HG03354 (cell line): ENCODE results near the gene PACSIN2.
A peak's percentile ranks its signal among the peaks of the same experiment; 100 is the strongest.

Experiments
- ATAC-seq: cut with Tn5 transposase; IDR thresholded peaks from one replicate; pipeline ENCODE4 v1.9.1; 2021; ENCODE audit warnings: mild to moderate bottlenecking; ENCODE audit not compliant: unreplicated experiment, poor library complexity, severe bottlenecking

The PACSIN2 gene

GRCh38 chr22:42892571-42893316, 122.2 kb downstream of the PACSIN2 start:
- ATAC-seq = no peak

GRCh38 chr22:42892156-42892555, 122.8 kb downstream of the PACSIN2 start:
- ATAC-seq = no peak

GRCh38 chr22:42891696-42892095, 123.3 kb downstream of the PACSIN2 start:
- ATAC-seq = no peak

GRCh38 chr22:42891008-42891407, 123.9 kb downstream of the PACSIN2 start:
- ATAC-seq = no peak

DNA sequence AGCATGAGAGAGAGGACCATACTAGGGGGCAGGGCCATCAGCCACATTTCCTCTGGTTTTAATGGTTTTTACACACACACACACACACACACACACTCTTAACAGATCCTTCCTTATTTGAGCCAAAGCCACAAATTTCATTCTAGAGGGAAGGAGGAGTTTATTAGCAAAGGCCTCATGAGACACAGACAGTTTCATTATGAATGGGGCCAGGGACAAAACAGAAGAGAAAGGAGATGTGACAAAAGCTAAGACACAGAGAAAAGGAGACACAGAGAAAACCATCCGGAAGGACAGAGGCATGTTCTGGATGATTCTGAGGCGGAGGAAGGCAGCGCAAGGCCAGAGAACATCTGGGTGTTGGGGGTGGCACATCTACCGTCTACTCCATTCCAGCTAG, 125.6 kb downstream of the PACSIN2 start:
- ATAC-seq = peak; percentile 53

GRCh38 chr22:42887523-42888507, 127.1 kb downstream of the PACSIN2 start:
- no peak for ATAC-seq

DNA sequence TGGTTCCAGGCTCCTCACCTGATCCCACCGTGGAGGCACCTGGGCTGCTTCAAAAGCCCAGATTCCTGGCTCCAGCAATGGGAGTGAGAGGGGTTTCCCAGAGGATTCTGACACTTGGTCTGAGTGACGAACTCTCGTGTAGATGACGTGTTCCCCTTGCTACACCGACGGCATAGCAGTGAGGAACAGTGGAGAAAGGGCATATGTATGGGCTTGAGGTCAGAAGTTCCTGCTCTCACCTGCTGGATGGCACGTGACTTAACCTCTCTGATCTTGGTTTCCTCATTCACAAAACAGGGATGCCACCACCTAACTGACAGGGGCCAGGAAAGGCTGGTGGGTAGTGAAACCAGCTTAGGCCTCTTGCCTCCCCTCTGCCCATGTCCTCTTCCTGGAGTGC, 127.8 kb downstream of the PACSIN2 start:
- no peak for ATAC-seq

GRCh38 chr22:42885446-42885845, 129.5 kb downstream of the PACSIN2 start:
- ATAC-seq = no peak

- no peak for ATAC-seq
These were observed 130.2 kb downstream of the PACSIN2 start for GRCh38 chr22:42884616-42885375.

GRCh38 chr22:42883970-42884369, 131.0 kb downstream of the PACSIN2 start:
- ATAC-seq = no peak

DNA sequence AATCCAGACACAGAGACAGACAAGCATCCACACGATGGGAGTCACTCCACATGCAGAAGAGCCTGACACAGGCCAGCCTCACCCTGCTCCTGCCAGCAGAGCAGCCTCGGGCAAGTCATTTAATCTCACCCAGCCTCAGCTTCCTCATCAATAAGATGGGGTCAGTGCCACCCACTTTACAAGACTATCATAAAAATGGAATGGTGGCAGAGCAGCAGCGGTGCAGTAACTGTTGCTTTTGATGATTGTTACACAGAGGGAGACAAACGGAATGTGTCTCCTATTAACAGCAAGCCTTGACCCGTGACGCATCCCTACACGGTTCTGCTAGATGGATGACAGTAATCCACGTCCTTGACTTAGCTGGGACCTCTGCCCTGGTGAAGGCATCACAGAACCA, 131.8 kb downstream of the PACSIN2 start:
- ATAC-seq = no peak

GRCh38 chr22:42881982-42882656, 132.8 kb downstream of the PACSIN2 start:
- no peak for ATAC-seq

DNA sequence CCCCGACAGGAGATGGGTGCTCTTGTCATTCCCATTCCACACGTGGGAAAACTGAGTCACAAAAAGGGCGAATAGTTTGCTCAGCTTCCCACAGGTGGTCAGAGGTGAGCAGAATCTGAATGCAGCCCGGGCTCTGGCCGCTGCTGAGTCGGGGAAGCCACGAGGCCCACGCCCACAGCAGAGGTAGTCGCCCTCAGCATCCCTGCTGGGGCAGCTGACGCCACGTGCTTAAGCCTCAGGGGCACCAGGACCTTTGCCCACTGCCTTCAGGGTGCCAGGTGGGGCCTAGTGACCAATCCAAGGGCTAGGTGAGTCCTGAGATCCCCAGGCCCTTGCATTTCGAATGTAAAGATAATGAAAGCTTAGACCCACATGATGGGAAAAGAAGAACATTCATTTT, 133.7 kb downstream of the PACSIN2 start:
- no peak for ATAC-seq

- ATAC-seq = no peak
These were observed 134.1 kb downstream of the PACSIN2 start for GRCh38 chr22:42880815-42881214.

DNA sequence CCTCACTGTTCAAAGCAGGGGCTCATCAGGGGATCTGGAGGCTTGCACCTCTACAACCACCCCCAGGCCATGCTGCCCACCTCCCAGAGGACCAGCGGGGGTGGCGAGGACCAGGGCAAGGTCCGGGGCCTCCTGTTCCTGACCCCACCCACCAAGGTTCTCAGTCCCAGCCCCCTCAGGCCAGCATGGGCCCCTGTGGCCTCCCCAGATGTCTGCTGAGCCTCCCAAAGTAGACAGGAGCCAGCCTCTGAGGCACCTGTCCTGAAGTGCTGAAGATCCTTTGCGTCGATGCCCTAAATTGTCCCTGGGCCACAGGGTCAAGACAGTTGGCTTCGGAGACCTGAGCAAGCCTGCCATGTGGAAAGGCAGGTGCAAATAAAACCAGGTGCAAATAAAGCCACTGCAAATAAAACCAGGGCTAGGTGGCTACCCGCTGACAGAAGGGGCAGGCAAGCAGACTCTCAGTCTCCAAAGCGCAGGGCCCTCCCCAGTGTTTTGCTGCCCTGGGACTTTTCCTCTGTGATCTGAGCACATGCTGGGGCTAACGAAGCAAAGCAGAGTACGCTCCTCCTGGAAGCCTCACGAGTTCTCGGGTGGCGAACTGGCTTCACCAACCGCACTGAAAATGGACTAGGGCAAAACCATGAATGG, 135.5 kb downstream of the PACSIN2 start:
- no peak for ATAC-seq

DNA sequence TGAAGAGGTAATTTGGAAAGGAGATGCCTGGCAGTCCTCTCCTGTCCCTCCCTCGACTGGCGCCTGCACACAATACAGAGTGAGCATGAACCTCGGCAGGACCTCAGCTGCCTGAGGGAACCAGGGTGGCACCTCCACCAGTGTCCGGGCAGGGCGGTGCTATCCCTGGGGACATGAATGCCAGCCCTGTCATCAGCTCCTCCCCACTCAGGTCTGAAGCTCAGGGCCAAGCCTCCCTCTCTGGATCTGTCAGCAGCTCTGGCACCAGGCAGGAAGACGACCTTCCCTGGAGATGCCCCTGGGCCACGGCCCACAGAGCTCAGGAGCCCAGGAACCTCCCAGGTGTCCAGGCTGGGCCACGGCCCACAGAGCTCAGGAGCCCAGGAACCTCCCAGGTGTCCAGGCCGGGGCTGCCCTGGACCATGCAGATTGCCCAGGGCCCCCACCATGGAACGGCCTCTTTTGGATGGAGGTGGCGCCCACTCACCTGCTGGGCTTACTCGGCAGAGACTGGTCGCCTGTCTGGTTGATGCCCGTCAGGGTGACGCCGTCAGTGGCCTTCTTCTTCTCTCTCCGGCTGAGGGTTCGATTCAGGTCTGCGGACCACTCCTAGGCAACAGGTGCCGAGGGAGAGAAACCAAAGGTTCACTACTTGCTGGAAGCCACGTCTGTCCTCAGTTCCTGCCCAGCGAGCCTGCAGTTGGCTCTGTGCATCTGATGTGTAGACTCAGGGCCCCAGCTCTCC, 136.2 kb downstream of the PACSIN2 start:
- ATAC-seq = no peak

GRCh38 chr22:42877597-42878340, 137.2 kb downstream of the PACSIN2 start:
- no peak for ATAC-seq

GRCh38 chr22:42877158-42877557, 137.8 kb downstream of the PACSIN2 start:
- no peak for ATAC-seq
